HepG2 (cell line): ENCODE data around the gene CRADD. TPM values are rescaled to one million over a fixed set of nuclear protein-coding genes. Genes with fewer than 3 reads are reported as not detected.

ENCODE experiments used
- ATAC-seq: fragments of 200-7000 bp; cut with Tn5 transposase; 3 replicates; pipeline ENCODE4 v1.9.1; 2020; ENCODE audit warnings: mild to moderate bottlenecking, moderate library complexity
- BruUV-seq: library from RNA; stranded (reverse); fragments of 400-500 nt; replicated peaks from 2 replicates; lab custom pipeline; 2021; lab: Mats Ljungman, UMichigan
- CTCF ChIA-PET: fragments of 300-600 bp; formaldehyde crosslinking; extraction: SDS; loops from one replicate; lab custom pipeline; 2021; ENCODE audit warnings: low total read pairs, inconsistent platforms, low intra/inter-chr PET ratio; lab: Yijun Ruan, JAX
- POLR2A ChIA-PET: fragments of 350-600 bp; sonication (Branson Sonifier 250); formaldehyde crosslinking; loops from one replicate; lab custom pipeline; 2020; ENCODE audit warnings: antibody characterized with exemption, inconsistent platforms; lab: Yijun Ruan, JAX
- DNase-seq: peaks from one replicate; pipeline ENCODE4 v3.0.0-alpha.2; 2015; ENCODE audit warnings: low spot score
- FAIRE-seq: peaks from 3 replicates; lab custom pipeline; 2011; peaks lifted over from hg19 to GRCh38; lab: Jason Lieb, UNC
- H2AFZ ChIP-seq: one replicate; pipeline ENCODE4 v1.6.1; 2011; ENCODE audit warnings: low read length, inconsistent platforms
- H3K27ac ChIP-seq: fragments of 300-600 bp; 3 replicates; pipeline ENCODE4 v1.8.0; 2011; ENCODE audit warnings: mixed run types, mild to moderate bottlenecking, mixed read lengths, low read length, inconsistent platforms; ENCODE audit not compliant: insufficient read depth; ENCODE audit errors: extremely low read length
- H3K27me3 ChIP-seq, 2 experiments: fragments of 200-600 bp in 1 of 2; 2 replicates in 1 of 2; 3 replicates in 1 of 2; pipeline versions ENCODE4 v1.6.0 to v1.8.0; 2011; ENCODE audit warnings: low read length in 2 of 2, mild to moderate bottlenecking in 2 of 2, moderate library complexity in 2 of 2, inconsistent platforms in 1 of 2; ENCODE audit not compliant: insufficient read depth in 2 of 2, control insufficient read depth in 1 of 2
- H3K36me3 ChIP-seq, 2 experiments: fragments of 200-600 bp in 1 of 2; replicated peaks in 1 of 2; 2 replicates in 1 of 2; 3 replicates in 1 of 2; pipeline versions ENCODE4 v1.5.1 to v1.8.0; 2011; ENCODE audit warnings: low read length in 2 of 2, inconsistent platforms in 1 of 2; ENCODE audit not compliant: insufficient read depth in 2 of 2, control insufficient read depth in 1 of 2
- H3K4me1 ChIP-seq: 2 replicates; pipeline ENCODE4 v1.5.1; 2012; ENCODE audit warnings: low read length, inconsistent platforms; ENCODE audit not compliant: insufficient read depth
- H3K4me2 ChIP-seq: 2 replicates; pipeline ENCODE4 v1.6.0; 2011; ENCODE audit warnings: low read depth, low read length, inconsistent platforms
- H3K4me3 ChIP-seq, 3 experiments: fragments of 200-600 bp in 1 of 3; sonication (generic), shearing (Covaris generic) in 1 of 3; replicated peaks in 1 of 3; 2 replicates each; pipeline ENCODE4 v1.5.1; 2011 to 2016; ENCODE audit warnings: low read length in 3 of 3, inconsistent platforms in 2 of 3, low read depth in 2 of 3, mild to moderate bottlenecking in 2 of 3, control low read depth in 1 of 3, mixed read lengths in 1 of 3; ENCODE audit not compliant: insufficient read depth in 1 of 3
- H3K79me2 ChIP-seq: one replicate; pipeline ENCODE4 v1.6.1; 2011; ENCODE audit warnings: low read length, inconsistent platforms; ENCODE audit not compliant: insufficient read depth
- H3K9ac ChIP-seq: 2 replicates; pipeline ENCODE4 v1.6.0; 2011; ENCODE audit warnings: mild to moderate bottlenecking, low read depth, low read length, inconsistent platforms; ENCODE audit not compliant: insufficient read depth
- H3K9me3 ChIP-seq: 2 replicates; pipeline ENCODE4 v1.5.1; 2012; ENCODE audit warnings: mild to moderate bottlenecking, low read length
- H4K20me1 ChIP-seq: 2 replicates; pipeline ENCODE4 v1.6.0; 2011; ENCODE audit warnings: inconsistent platforms, mild to moderate bottlenecking, low read length, moderate library complexity; ENCODE audit not compliant: insufficient read depth
- DNMT1 ChIP-seq: sonication (generic); formaldehyde crosslinking; IDR thresholded peaks from 2 replicates; pipeline ENCODE4 v1.5.1; 2020; ENCODE audit warnings: mild to moderate bottlenecking, missing genetic modification reagents
- E2F5 ChIP-seq: sonication (generic); formaldehyde crosslinking; conservative IDR thresholded peaks from 2 replicates; pipeline ENCODE4 v1.4.0; 2020; ENCODE audit warnings: missing genetic modification reagents
- NFKB2 ChIP-seq: sonication (generic); formaldehyde crosslinking; IDR thresholded peaks from 2 replicates; pipeline ENCODE4 v1.4.0; 2020; ENCODE audit warnings: missing genetic modification reagents, borderline replicate concordance
- STAT6 ChIP-seq: sonication (generic); formaldehyde crosslinking; IDR thresholded peaks from 2 replicates; pipeline ENCODE4 v1.4.0; 2020; ENCODE audit warnings: missing genetic modification reagents, mild to moderate bottlenecking, borderline replicate concordance
- TEAD3 ChIP-seq: optimal IDR thresholded peaks from 2 replicates; pipeline ENCODE3; 2016; ENCODE audit warnings: borderline replicate concordance
- UBTF ChIP-seq: sonication (generic); formaldehyde crosslinking; IDR thresholded peaks from 2 replicates; pipeline ENCODE4 v1.4.0; 2020; ENCODE audit warnings: mild to moderate bottlenecking, missing genetic modification reagents
- ZBTB33 ChIP-seq: sonication (generic); formaldehyde crosslinking; IDR thresholded peaks from 2 replicates; pipeline ENCODE4 v1.4.0; 2020; ENCODE audit warnings: missing genetic modification reagents
- ZNF362 ChIP-seq: sonication (generic); formaldehyde crosslinking; IDR thresholded peaks from 2 replicates; pipeline ENCODE4 v1.4.0; 2020; ENCODE audit warnings: missing genetic modification reagents, mild to moderate bottlenecking, borderline replicate concordance
- ZNF772 ChIP-seq: sonication (generic); formaldehyde crosslinking; IDR thresholded peaks from 2 replicates; pipeline ENCODE4 v1.5.0; 2020; ENCODE audit warnings: mild to moderate bottlenecking, missing genetic modification reagents
- WGBS: methylation state at CpG from one replicate; pipeline ENCODE4 v1.1.6; 2017; ENCODE audit warnings: low lambda C conversion rate; 5-methylcytosine and 5-hydroxymethylcytosine counted together
- in situ Hi-C: cut with HindIII; loops from 2 replicates; pipeline ENCODE4 v1.10.0; 2017; ENCODE audit warnings: low pct_unique_long_range_greater_than_20kb; ENCODE audit not compliant: extremely low pct_ligation_motif_present
- intact Hi-C: fragments of 100-400 bp; cut with micrococcal nuclease; formaldehyde crosslinking; loops from one replicate; pipeline ENCODE4 v1.10.0; 2022; ENCODE audit not compliant: unreplicated experiment
- polyA plus RNA-seq, 8 experiments: library from polyadenylated mRNA; depleted of rRNA in 3 of 8; stranded (reverse) in 7 of 8; unstranded in 1 of 8; fragments of >200 nt; fragmentation: Illumina TruSeq in 4 of 8; extraction: Trizol in 4 of 8; gene quantifications; 2 replicates each; pipeline versions ENCODE4 v1.2.1 to v1.2.3, GENCODE V29; 2011 to 2016; ENCODE audit warnings: low read depth in 4 of 8, missing spikeins in 1 of 8, mixed read lengths in 1 of 8; ENCODE audit not compliant: insufficient read depth in 1 of 8
- total RNA-seq, 5 experiments: library from RNA; depleted of rRNA; stranded (reverse); fragments of >200 nt; fragmentation: Illumina TruSeq; extraction: Trizol; gene quantifications; 2 replicates each; pipeline ENCODE4 v1.2.3, GENCODE V29; 2016; ENCODE audit warnings: low read depth in 1 of 5

The CRADD gene
- total and polyA plus RNA-seq, 2 of the 13 experiments (the other 11 are each of a cell fraction or from before 2014, with no cell fraction given), result 12.4 to 18.8 TPM

GRCh38 chr12:93743229-93743998, 66.2 kb downstream of the CRADD start (continued):
- no peak for TF ChIP-seq UBTF (CRISPR knock-in tag)
- TF ChIP-seq TEAD3 (CRISPR knock-in tag), result no peak

- Histone ChIP-seq H2AFZ (no peak overlapping the region), H3K4me1 (peaks cover 21% of the 10 kb centered on the region), H3K9ac (no peak overlapping the region), H3K4me2 (no peak overlapping the region), H3K27me3 (no peaks in the 10 kb centered on the region), H3K9me3 (no peaks in the 10 kb centered on the region), H3K27ac (no peak overlapping the region), H3K4me3 (no peak overlapping the region), H3K36me3 (no peaks in the 10 kb centered on the region), H3K79me2 (no peaks in the 10 kb centered on the region), H4K20me1 (no peaks in the 10 kb centered on the region)
- ATAC-seq (no peak), FAIRE-seq (no peak), DNase-seq (no peak)
- TF ChIP-seq STAT6 (no peak), ZNF362 (CRISPR knock-in tag) (no peak), DNMT1 (CRISPR knock-in tag) (no peak), ZBTB33 (no peak), E2F5 (CRISPR knock-in tag) (no peak), ZNF772 (CRISPR knock-in tag) (no peak), NFKB2 (no peak)
- 96% methylated on average over 4 of the region's 4 CpGs for whole genome bisulfite sequencing
- intact Hi-C loops (loop anchor here (2.0 kb wide), 1 partner anchor 241 kb away; no protein-coding TSS in a partner anchor), in situ Hi-C loops (loop anchor here (5.0 kb wide), 2 partner anchors 67 to 172 kb away; partner anchors contain the start of genes CRADD and SOCS2)
- POLR2A ChIA-PET, result no interaction called here
- BruUV-seq, result no TSS peak
- CTCF ChIA-PET, result no interaction called here
Observed at GRCh38 chr12:93743999-93744689, 67.0 kb downstream of the CRADD start.
